ENCODE results near the gene CDK11B. TPM values are rescaled to one million over a fixed set of nuclear protein-coding genes. Genes with fewer than 3 reads are reported as not detected.
"Not testable (repeated sequence)": the region's sequence is repeated elsewhere in the genome, so short reads cannot be mapped to it uniquely, and the experiment has no call there.

CDK11B gene
- total RNA-seq, 1 donor from 2014 or later = 9.6 TPM

GRCh38 chr1:1683104-1683905 is 24.5 kb upstream of the CDK11B start:
- no peak for DNase-seq

GRCh38 chr1:1680912-1681273 is 22.1 kb upstream of the CDK11B start:
- no peak for DNase-seq

- DNase-seq = no peak
Observed at GRCh38 chr1:1680031-1680911, 21.5 kb upstream of the CDK11B start.

- DNase-seq = no peak
Observed at GRCh38 chr1:1678581-1679380, 20.0 kb upstream of the CDK11B start.

- no peak for DNase-seq
Observed at GRCh38 chr1:1677718-1678580, 19.1 kb upstream of the CDK11B start.

- DNase-seq = not testable (repeated sequence)
Observed at GRCh38 chr1:1676087-1676486, 17.3 kb upstream of the CDK11B start.

GRCh38 chr1:1675218-1675617 is 16.4 kb upstream of the CDK11B start:
- not testable (repeated sequence) for DNase-seq

- DNase-seq = not testable (repeated sequence)
Observed at GRCh38 chr1:1674806-1675205, 16.0 kb upstream of the CDK11B start.

GRCh38 chr1:1672181-1672965 is 13.6 kb upstream of the CDK11B start:
- no peak for DNase-seq

GRCh38 chr1:1671365-1672119 is 12.7 kb upstream of the CDK11B start:
- DNase-seq = no peak

GRCh38 chr1:1670866-1671265 is 12.1 kb upstream of the CDK11B start:
- no peak for DNase-seq

GRCh38 chr1:1669468-1670440 is 10.9 kb upstream of the CDK11B start:
- DNase-seq = no peak

GRCh38 chr1:1666526-1666925 is 7.7 kb upstream of the CDK11B start:
- no peak for DNase-seq

GRCh38 chr1:1665815-1666251 is 7.0 kb upstream of the CDK11B start:
- no peak for DNase-seq

GRCh38 chr1:1664941-1665814 is 6.4 kb upstream of the CDK11B start:
- no peak for DNase-seq

GRCh38 chr1:1664318-1664717 is 5.5 kb upstream of the CDK11B start:
- DNase-seq = not testable (repeated sequence)

GRCh38 chr1:1662830-1663560 is 4.2 kb upstream of the CDK11B start:
- DNase-seq = not testable (repeated sequence)
